ENCODE data around the gene RFK. TPM values are rescaled to one million over a fixed set of nuclear protein-coding genes. Genes with fewer than 3 reads are reported as not detected.
A peak's percentile ranks its signal among the peaks of the same experiment; 100 is the strongest.

Gene RFK
- total RNA-seq: 10 to 100 TPM; 11.7 to 21.4 (median 16.4) TPM
- polyA plus RNA-seq: 10 to 100 TPM in 2 of 3 donors, 1 to 10 TPM in 1; 5.4 to 13.6 (median 10.1) TPM
- long read RNA-seq, donor 1, transcript RFK-201 (4 exons, 2,684 nt): major isoform, 14 of 14 reads
- long read RNA-seq, donor 1, partial matches to known transcripts: 0 of 14 reads
- long read RNA-seq, donor 1, other reads (novel, unspliced or antisense): 0 of 14 reads
- long read RNA-seq, donor 2, transcript RFK-201 (4 exons, 2,684 nt): major isoform, 10 of 10 reads
- long read RNA-seq, donor 2, partial matches to known transcripts: 0 of 10 reads
- long read RNA-seq, donor 2, other reads (novel, unspliced or antisense): 0 of 10 reads

- peak; percentile 98 for DNase-seq
- H3K9me3 ChIP-seq: peaks cover 0 to 6% (median 0%) of the 10 kb centered on the region in 8 donors
- H3K27me3 ChIP-seq (replicated peaks in 1 of 7): no peaks in the 10 kb centered on the region
- peak within 1 kb of the TSS; percentile 62 to 99 (median 94) for H3K4me3 ChIP-seq
- intact Hi-C loops (cut with DNase I; ENCODE audit: low total_unique reads): no loop called here
- TF ChIP-seq POLR2A (IDR thresholded peaks at IDR 0.05) (peak in 2 of 3 donors; percentile 33 to 72), CTCF (IDR thresholded peaks at IDR 0.05 in 8 of 11, conservative IDR thresholded peaks at IDR 0.05 in 3 of 11) (peak in 10 of 11 experiments; percentile 27 to 69 (median 43)), POLR2AphosphoS5 (IDR thresholded peaks at IDR 0.05) (peak; percentile 79 to 88 (median 85))
- peaks cover 0 to 4% (median 0%) of the 10 kb centered on the region in 6 donors for H3K36me3 ChIP-seq
- peaks cover 3 to 41% (median 30%) of the 10 kb centered on the region in 6 donors for H3K4me1 ChIP-seq
- 0 to 1% (median 0%) methylated on average over 26 to 81 of the region's 81 CpGs for WGBS, 5 donors
- peak within 1 kb of the TSS; percentile 85 to 96 (median 92) for H3K27ac ChIP-seq
Measured at GRCh38 chr9:76394195-76394959, at the start of gene RFK. Gene RFK, minus strand, starts transcription at chr9:76394426. Its CDS starts 255 bp downstream, at chr9:76394171.

GRCh38 chr9:76443887-76444286 lies 49.7 kb upstream of the RFK start:
- Histone ChIP-seq H3K27ac (no peak overlapping the region), H3K4me3 (no peak overlapping the region), H3K36me3 (no peaks in the 10 kb centered on the region), H3K27me3 (replicated peaks in 1 of 7) (no peaks in the 10 kb centered on the region), H3K9me3 (no peaks in the 10 kb centered on the region), H3K4me1 (peaks cover 0 to 9% (median 4%) of the 10 kb centered on the region in 6 donors)
- intact Hi-C loops (cut with DNase I; ENCODE audit: low total_unique reads): no loop called here
- 78 to 91% (median 88%) methylated on average over 3 of the region's 3 CpGs for WGBS, 5 donors
- DNase-seq: no peak
- TF ChIP-seq CTCF (IDR thresholded peaks at IDR 0.05 in 8 of 11, conservative IDR thresholded peaks at IDR 0.05 in 3 of 11): no peak
- TF ChIP-seq POLR2A (IDR thresholded peaks at IDR 0.05): no peak
- no peak for TF ChIP-seq POLR2AphosphoS5 (IDR thresholded peaks at IDR 0.05)

- Histone ChIP-seq H3K9me3 (no peaks in the 10 kb centered on the region), H3K27ac (no peak overlapping the region), H3K4me1 (no peaks in the 10 kb centered on the region), H3K4me3 (no peak overlapping the region), H3K36me3 (no peaks in the 10 kb centered on the region), H3K27me3 (replicated peaks in 1 of 7) (no peaks in the 10 kb centered on the region)
- intact Hi-C loops (cut with DNase I; ENCODE audit: low total_unique reads): no loop called here
- WGBS, 5 donors: 68 to 85% (median 82%) methylated on average over 10 of the region's 10 CpGs
- no peak for DNase-seq
- TF ChIP-seq POLR2A (IDR thresholded peaks at IDR 0.05) (no peak), CTCF (IDR thresholded peaks at IDR 0.05 in 8 of 11, conservative IDR thresholded peaks at IDR 0.05 in 3 of 11) (no peak), POLR2AphosphoS5 (IDR thresholded peaks at IDR 0.05) (no peak)
Measured at GRCh38 chr9:76441551-76442322, 47.5 kb upstream of the RFK start.

Measured in spleen (tissue), 13 donors.